ENCODE results near the gene MDH1B. TPM values are rescaled to one million over a fixed set of nuclear protein-coding genes. Genes with fewer than 3 reads are reported as not detected.
"Not testable (repeated sequence)": the region's sequence is repeated elsewhere in the genome, so short reads cannot be mapped to it uniquely, and the experiment has no call there.

MDH1B gene
- total RNA-seq, 1 experiment from 2014 or later: 1.9 TPM

GRCh38 chr2:206765242-206766056 is at the start of gene MDH1B, which contains the start of gene FASTKD2 (continued):
- TF ChIP-seq GABPB1 (CRISPR knock-in tag; IDR thresholded peaks at IDR 0.05) (peak; percentile 45; the same call in 1 of the 2 replicates), KAT7 (CRISPR knock-in tag; IDR thresholded peaks at IDR 0.05; ENCODE audit: borderline replicate concordance) (peak; percentile 64; the same call in 1 of the 2 replicates), USF1 (CRISPR knock-in tag; IDR thresholded peaks at IDR 0.05) (peak; percentile 38; the same call in 1 of the 2 replicates), PRDM15 (CRISPR knock-in tag; IDR thresholded peaks at IDR 0.05) (peak; percentile 37; the same call in 1 of the 2 replicates), ZNF425 (CRISPR knock-in tag; conservative IDR thresholded peaks at IDR 0.05) (no peak)

- H3K9me3 Mint-ChIP-seq: peaks cover 17% of the 10 kb centered on the region
- no peaks in the 10 kb centered on the region for H3K27me3 Mint-ChIP-seq (ENCODE audit: low read depth)
- ChIA-PET CTCF (interaction anchor here (1.1 kb wide), 1 partner anchor 17 kb away, joined by 4 read pairs; no protein-coding TSS in a partner anchor), POLR2A (no interaction called here)
- H3K36me3 Mint-ChIP-seq: peaks cover 33% of the 10 kb centered on the region
- DNase-seq (ENCODE audit: low spot score): no peak
- H3K27ac Mint-ChIP-seq: peak overlapping the region; percentile 90
- no peak for ATAC-seq
- no peak overlapping the region for H3K4me3 Mint-ChIP-seq
- peaks cover 64% of the 10 kb centered on the region for H3K4me1 Mint-ChIP-seq
- TF ChIP-seq OVOL2 (CRISPR knock-in tag; IDR thresholded peaks at IDR 0.05; ENCODE audit: borderline replicate concordance) (no peak), TP53 (CRISPR knock-in tag; IDR thresholded peaks at IDR 0.05) (no peak), ARID4B (CRISPR knock-in tag; IDR thresholded peaks at IDR 0.05; ENCODE audit: borderline replicate concordance) (no peak), GTF2I (CRISPR knock-in tag; conservative IDR thresholded peaks at IDR 0.05) (no peak)
Measured at GRCh38 chr2:206814498-206814897, 49.4 kb upstream of the MDH1B start.

GRCh38 chr2:206812471-206812870 is 47.3 kb upstream of the MDH1B start:
- Mint-ChIP-seq H3K4me3 (peak overlapping the region; percentile 92), H3K9me3 (peaks cover 17% of the 10 kb centered on the region), H3K27ac (peak overlapping the region; percentile 98), H3K4me1 (peaks cover 64% of the 10 kb centered on the region), H3K36me3 (peaks cover 47% of the 10 kb centered on the region)
- H3K27me3 Mint-ChIP-seq (ENCODE audit: low read depth); POLR2A ChIA-PET; CTCF ChIA-PET; DNase-seq (ENCODE audit: low spot score): not testable (repeated sequence)
- peak; percentile 41; the same call in 1 of the 2 replicates for TF ChIP-seq TEAD1 (CRISPR knock-in tag; IDR thresholded peaks at IDR 0.05)
- ATAC-seq: peak; percentile 72

- H3K4me1 Mint-ChIP-seq: peaks cover 80% of the 10 kb centered on the region
- CTCF ChIA-PET: not testable (repeated sequence)
Measured at GRCh38 chr2:206807624-206808023, 42.5 kb upstream of the MDH1B start.

More at GRCh38 chr2:206807624-206808023, 42.5 kb upstream of the MDH1B start:
- Mint-ChIP-seq H3K27ac (peak overlapping the region; percentile 73), H3K4me3 (peak overlapping the region; percentile 92), H3K36me3 (peaks cover 48% of the 10 kb centered on the region)
- POLR2A ChIA-PET; H3K27me3 Mint-ChIP-seq (ENCODE audit: low read depth); ATAC-seq; DNase-seq (ENCODE audit: low spot score); H3K9me3 Mint-ChIP-seq: not testable (repeated sequence)
